DND-41 (cell line): ENCODE data around the gene RAB26.

Experiments
- EZH2 ChIP-seq: IDR thresholded peaks from 3 replicates; pipeline ENCODE4 v1.6.1; 2012; ENCODE audit warnings: borderline replicate concordance, low read depth, mild to moderate bottlenecking, moderate library complexity, low read length, inconsistent platforms; ENCODE audit not compliant: severe bottlenecking
- TF ChIP-seq, protein P1 (sequence below): IDR thresholded peaks from 2 replicates; pipeline ENCODE4 v1.5.1; 2012; ENCODE audit warnings: borderline replicate concordance, low read length, moderate library complexity, mild to moderate bottlenecking; ENCODE audit not compliant: poor library complexity, severe bottlenecking; ENCODE audit errors: extremely low read depth

DNA sequence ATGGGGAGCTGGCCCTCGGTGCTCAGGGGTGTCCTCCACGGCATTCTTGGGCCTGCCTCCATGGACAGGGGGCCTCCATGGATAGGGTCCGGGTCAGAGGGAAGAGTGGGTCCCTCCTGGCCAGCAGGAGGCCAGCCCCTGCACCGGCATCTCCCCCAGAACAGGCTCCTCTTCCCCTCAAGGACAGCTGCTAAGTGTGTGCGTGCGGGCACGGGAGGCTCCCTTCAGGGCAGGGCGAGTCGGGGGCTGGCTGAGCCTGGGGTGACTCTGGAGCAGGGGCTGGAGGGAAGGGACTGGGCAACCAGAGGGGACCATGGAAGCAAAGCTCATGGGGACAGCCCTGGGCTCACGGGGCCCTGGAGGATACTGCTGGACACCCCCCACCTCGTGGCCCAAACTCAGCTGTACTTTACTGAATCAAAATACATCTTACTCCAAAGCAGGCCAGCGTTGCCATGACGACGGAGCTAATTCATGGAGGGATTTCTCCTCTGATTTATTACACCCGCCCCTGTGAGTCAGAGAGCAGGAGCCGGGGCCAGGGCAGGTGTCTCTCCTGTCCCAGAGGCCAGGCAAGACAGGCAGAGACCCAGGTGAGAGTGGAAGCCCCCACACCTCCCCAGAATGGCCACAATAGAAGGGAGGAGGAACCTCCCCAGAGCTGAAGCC is 45.9 kb downstream of the RAB26 start:
- TF ChIP-seq, protein P1, sequence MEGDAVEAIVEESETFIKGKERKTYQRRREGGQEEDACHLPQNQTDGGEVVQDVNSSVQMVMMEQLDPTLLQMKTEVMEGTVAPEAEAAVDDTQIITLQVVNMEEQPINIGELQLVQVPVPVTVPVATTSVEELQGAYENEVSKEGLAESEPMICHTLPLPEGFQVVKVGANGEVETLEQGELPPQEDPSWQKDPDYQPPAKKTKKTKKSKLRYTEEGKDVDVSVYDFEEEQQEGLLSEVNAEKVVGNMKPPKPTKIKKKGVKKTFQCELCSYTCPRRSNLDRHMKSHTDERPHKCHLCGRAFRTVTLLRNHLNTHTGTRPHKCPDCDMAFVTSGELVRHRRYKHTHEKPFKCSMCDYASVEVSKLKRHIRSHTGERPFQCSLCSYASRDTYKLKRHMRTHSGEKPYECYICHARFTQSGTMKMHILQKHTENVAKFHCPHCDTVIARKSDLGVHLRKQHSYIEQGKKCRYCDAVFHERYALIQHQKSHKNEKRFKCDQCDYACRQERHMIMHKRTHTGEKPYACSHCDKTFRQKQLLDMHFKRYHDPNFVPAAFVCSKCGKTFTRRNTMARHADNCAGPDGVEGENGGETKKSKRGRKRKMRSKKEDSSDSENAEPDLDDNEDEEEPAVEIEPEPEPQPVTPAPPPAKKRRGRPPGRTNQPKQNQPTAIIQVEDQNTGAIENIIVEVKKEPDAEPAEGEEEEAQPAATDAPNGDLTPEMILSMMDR, result no peak
- no peak for TF ChIP-seq EZH2
